ENCODE data around the gene EDEM3. TPM values are rescaled to one million over a fixed set of nuclear protein-coding genes. Genes with fewer than 3 reads are reported as not detected.

EDEM3 gene
- total and polyA plus RNA-seq, 9 of the 15 experiments (the other 6 are each of a cell fraction or from before 2014, with no cell fraction given): 15.8 to 46.6 (median 28.0) TPM

GRCh38 chr1:184705271-184705670, 49.4 kb downstream of the EDEM3 start:
- Histone ChIP-seq H3K79me2 (ENCODE audit: control insufficient read depth, insufficient read depth, low read length) (no peaks in the 10 kb centered on the region), H3K27ac (ENCODE audit: extremely low read depth, low read depth, low read length) (no peak overlapping the region), H3K9me1 (ENCODE audit: control insufficient read depth, insufficient read depth, low read length) (no peaks in the 10 kb centered on the region), H3K36me3 (ENCODE audit: control insufficient read depth, insufficient read depth, low read length) (peaks cover 91% of the 10 kb centered on the region), H2AFZ (ENCODE audit: low read depth, low read length) (no peak overlapping the region), H3K27me3 (ENCODE audit: control insufficient read depth in 2 of 2, insufficient read depth in 2 of 2, low read length in 2 of 2) (no peaks in the 10 kb centered on the region), H4K20me1 (replicated peaks; ENCODE audit: control insufficient read depth, insufficient read depth, low read length) (no peaks in the 10 kb centered on the region), H3K4me1 (replicated peaks in 1 of 2; ENCODE audit: control insufficient read depth in 2 of 2, insufficient read depth in 2 of 2, low read length in 2 of 2) (no peaks in the 10 kb centered on the region), H3K4me2 (ENCODE audit: insufficient read depth, low read length) (no peak overlapping the region), H3K9ac (ENCODE audit: insufficient read depth in 1 of 2, low read depth in 2 of 2, low read length in 2 of 2) (no peak overlapping the region), H3K9me3 (replicated peaks; ENCODE audit: control insufficient read depth, insufficient read depth, low read depth, low read length) (no peaks in the 10 kb centered on the region), H3K4me3 (no peak overlapping the region)
- ChIA-PET POLR2A (no interaction called here), CTCF (ENCODE audit: low intra/inter-chr PET ratio) (no interaction called here)
- in situ Hi-C loops (cut with MboI): no loop called here
- FAIRE-seq: no peak
- 100% methylated on average over 1 of the region's 1 CpG for WGBS (ENCODE audit: insufficient coverage, low coverage, missing lambda C conversion rate)
- no peak for DNase-seq (ENCODE audit: extremely low read depth in 1 of 4, low spot score in 3 of 4)
- no TSS peak for BruUV-seq (replicated peaks)
- TF ChIP-seq U2AF1 (optimal IDR thresholded peaks at IDR 0.05; ENCODE audit: low read depth, low read length): no peak
- TF ChIP-seq SNRNP70 (optimal IDR thresholded peaks at IDR 0.05; ENCODE audit: low read depth, low read length): no peak
- no peak for TF ChIP-seq SP2 (IDR thresholded peaks at IDR 0.05; ENCODE audit: extremely low read depth, low read depth, low read length, poor library complexity, severe bottlenecking)
- no peak for TF ChIP-seq PHF21A (IDR thresholded peaks at IDR 0.05; ENCODE audit: borderline replicate concordance, low read depth)
- no peak for TF ChIP-seq HMG20A (CRISPR knock-in tag; conservative IDR thresholded peaks at IDR 0.05)
- no peak for TF ChIP-seq ZNF124 (CRISPR knock-in tag; IDR thresholded peaks at IDR 0.05)
- TF ChIP-seq BRCA1 (IDR thresholded peaks at IDR 0.05): no peak
- no peak for TF ChIP-seq BRCA1 (CRISPR knock-in tag; IDR thresholded peaks at IDR 0.05)
- no peak for TF ChIP-seq ZBTB12 (CRISPR knock-in tag; IDR thresholded peaks at IDR 0.05)
- TF ChIP-seq PRDM10 (IDR thresholded peaks at IDR 0.05; ENCODE audit: partially characterized antibody): no peak
- no peak for TF ChIP-seq KLF6 (CRISPR knock-in tag; IDR thresholded peaks at IDR 0.05; ENCODE audit: borderline replicate concordance)
- no peak for TF ChIP-seq ZSCAN29 (IDR thresholded peaks at IDR 0.05)
- no peak for TF ChIP-seq STAG1 (CRISPR knock-in tag; IDR thresholded peaks at IDR 0.05; ENCODE audit: borderline replicate concordance)
- no peak for ATAC-seq
- intact Hi-C loops (cut with micrococcal nuclease): no loop called here

All from K562 (cell line).